Endometrial microvascular endothelial cells (primary cell): ENCODE data around the gene EMCN. TPM values are rescaled to one million over a fixed set of nuclear protein-coding genes. Genes with fewer than 3 reads are reported as not detected.
"Not testable (repeated sequence)": the region's sequence is repeated elsewhere in the genome, so short reads cannot be mapped to it uniquely, and the experiment has no call there.

ENCODE experiments used
- in situ Hi-C: cut with HindIII; loops from 2 replicates; pipeline ENCODE4 v1.10.0; 2017; ENCODE audit warnings: low sequenced_read_pairs, low pct_unique_long_range_greater_than_20kb; ENCODE audit errors: inconsistent ontology term
- total RNA-seq: library from RNA; depleted of rRNA; stranded (reverse); fragments of >200 nt; gene quantifications from one replicate; pipeline ENCODE4 v1.2.3, GENCODE V29; 2015; ENCODE audit errors: inconsistent ontology term

EMCN gene, protein sequence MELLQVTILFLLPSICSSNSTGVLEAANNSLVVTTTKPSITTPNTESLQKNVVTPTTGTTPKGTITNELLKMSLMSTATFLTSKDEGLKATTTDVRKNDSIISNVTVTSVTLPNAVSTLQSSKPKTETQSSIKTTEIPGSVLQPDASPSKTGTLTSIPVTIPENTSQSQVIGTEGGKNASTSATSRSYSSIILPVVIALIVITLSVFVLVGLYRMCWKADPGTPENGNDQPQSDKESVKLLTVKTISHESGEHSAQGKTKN
- 27.7 TPM for total RNA-seq

DNA sequence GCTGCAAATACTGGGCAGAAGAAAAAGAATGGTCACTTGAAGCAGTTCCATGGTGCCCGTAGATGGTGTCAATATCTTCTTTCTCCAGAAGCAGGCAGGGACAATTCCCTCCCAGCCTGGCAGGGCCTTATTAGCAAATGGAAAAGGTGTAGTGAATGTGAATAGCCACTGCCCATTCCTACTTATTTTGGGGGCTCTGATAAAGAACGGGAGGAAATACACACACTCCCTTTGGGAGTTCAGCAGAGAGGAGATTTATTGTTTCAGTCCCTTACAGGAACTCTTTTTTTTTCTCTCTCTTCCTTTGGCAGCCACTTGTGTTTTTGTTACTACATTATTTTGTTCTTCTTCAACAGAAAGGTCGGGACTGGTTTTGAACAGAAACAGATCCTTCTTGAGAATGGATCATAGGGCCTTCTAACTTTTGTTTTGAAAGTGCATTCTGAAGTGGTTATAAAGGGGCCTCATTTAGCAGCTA is at the start of gene EMCN:
TSS of gene EMCN (minus strand) at position 159 of the 478 bp plus-strand sequence. CDS start at position 51, 108 bp downstream.
- in situ Hi-C loops, result no loop called here

DNA sequence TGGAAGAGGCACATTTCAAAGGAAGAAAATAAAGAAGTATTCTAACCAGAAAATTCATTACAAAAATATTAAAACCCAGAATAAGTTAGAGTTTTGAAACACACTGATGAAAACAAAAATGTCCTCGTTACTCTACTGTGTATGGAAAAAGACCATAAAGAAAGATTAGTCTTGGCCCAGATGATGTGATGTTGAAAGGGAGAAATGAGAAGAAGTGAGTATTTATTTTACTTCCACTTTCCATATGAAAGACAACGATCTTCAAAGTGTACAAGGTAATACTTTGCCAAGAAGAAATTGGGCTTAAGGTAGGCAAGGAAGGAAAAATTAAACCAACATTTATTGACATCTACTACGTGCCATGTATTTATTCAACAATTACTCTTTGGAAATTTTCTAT is 48.6 kb upstream of the EMCN start:
- in situ Hi-C loops, result no loop called here

DNA sequence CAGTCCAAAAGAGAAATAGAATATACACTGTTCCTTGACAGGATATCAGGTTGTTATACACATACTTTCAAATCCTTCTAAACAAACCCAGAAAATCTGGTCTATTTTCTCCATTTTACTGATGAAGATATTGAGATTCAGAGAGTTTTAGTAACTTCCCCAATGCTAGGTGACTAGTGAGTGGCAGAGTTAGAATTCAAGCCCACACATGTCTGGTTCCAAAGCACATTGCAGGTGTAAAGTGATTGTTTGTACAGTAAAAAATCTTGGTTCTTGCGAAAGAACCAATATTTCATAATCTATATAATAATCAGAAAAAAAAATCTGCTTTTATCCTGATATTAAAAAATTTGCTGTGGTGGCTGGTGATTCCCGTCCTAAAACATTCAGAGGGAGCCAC is 39.5 kb upstream of the EMCN start:
- in situ Hi-C loops, result no loop called here

DNA sequence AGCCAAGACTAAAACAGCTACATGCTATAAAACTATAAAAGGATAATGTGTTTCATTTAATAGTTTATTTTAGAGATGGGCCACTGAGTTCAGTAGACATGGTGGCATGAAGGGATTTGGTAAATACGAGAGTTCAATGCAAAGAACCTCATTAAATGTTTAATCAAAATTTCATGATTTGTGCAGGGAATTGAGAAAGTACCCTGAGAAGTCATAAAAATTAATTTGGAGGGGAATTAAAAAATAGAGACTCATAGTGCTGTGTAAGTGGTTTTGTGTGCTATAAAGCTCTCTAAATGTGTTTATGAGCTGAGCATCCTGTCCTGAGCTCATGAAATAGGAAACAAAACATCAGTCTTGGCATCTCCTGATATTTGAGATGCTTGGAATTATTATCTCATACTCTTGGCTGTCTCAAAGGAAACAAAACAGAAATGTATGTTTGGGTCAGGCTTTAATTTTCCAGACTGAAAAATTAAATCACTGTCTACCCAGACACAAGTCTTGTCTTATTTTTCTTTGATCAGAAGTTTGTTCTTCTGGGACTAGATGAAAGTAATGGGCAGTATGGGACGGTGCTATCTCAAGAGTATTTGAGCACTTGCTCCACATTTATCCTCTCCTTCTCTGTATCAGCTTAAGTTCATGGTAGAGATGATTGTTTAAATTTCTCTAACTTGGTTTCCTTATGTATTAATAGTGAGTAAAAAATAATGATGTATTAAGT is 38.0 kb upstream of the EMCN start:
- in situ Hi-C loops, result no loop called here

DNA sequence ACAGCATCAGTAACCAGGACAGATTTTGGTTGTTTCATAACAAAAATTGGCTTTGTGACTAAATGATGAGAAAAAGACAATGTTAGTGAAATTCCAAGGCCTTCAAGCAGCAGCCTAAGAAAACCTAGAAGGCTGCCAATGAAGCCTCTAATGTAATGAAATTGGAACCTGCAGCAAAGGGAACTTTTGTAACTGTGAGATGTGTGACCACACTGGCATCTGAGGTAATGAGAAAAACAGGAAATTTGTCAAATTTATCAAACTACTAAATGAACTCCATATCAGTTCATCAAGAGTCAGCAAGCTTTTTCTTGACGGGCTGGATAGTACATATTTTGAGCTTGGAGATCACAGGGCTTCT is 30.4 kb upstream of the EMCN start:
- in situ Hi-C loops, result no loop called here

DNA sequence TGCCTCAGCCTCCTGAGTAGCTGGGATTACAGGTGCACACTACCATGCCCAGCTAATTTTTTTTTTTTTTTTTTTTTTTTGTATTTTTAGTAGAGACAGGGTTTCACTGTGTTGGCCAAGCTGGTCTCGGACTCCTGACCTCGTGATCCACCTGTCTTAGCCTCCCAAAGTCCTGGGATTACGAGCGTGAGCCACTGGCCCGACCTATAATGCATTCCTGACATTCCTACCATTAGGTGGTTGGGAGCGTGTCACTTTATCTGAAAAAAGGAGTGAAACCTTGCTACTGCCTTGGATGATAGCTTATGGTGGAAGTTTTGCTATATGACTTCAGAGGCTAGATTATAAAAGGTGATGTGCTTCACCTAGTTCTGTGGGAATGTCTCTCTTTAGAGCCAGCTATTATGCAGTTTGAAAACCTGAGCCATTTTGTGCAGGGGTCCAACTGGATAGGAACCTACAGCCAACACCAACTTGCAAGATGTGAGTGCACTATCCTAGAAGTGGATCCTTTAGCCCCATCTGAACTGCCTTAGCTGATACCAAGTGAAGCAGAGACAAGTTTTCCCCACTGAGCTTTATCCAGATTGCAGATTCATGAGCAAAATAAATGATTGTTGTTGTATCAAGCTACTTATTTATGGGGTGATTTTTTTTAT is 29.8 kb upstream of the EMCN start:
- in situ Hi-C loops, result no loop called here

DNA sequence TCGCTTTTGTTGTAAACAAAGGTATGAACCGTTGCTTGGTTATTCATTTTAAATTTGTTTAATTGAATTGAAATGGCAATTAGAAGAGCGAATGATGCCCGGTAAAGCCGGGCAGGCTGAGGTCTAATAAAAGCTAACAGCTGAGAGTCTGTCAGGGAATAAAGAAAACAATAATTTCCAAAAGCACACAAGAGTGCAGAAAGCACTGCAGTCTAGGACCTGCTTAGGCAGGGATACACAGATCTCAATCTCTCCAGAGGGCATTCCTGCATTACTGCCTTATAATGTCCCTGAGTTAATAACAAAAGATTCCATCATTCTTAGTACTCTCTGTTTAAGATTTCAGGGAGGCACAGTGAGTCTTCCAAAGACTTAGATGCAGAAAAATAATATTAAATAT is 27.6 kb upstream of the EMCN start:
- in situ Hi-C loops, result no loop called here

DNA sequence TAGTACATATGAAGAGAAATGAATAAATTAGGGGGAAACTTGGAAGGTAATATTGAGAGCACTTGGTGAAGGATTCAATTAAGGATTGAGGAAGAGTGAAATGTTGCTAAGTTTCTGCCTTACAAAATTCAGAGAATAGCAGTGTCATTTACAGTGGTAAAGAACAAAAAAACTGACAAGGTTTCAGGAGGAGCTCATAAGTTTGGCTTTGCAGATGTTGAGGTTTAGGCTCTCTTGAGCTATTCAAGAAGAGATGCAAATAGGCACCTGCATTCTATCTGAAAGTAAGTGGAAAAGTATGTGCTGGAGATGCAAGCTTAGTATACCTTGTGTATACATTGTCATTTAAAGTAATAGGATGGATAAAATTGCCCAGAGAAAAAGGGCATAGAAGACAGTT is 22.3 kb upstream of the EMCN start:
- in situ Hi-C loops, result no loop called here

DNA sequence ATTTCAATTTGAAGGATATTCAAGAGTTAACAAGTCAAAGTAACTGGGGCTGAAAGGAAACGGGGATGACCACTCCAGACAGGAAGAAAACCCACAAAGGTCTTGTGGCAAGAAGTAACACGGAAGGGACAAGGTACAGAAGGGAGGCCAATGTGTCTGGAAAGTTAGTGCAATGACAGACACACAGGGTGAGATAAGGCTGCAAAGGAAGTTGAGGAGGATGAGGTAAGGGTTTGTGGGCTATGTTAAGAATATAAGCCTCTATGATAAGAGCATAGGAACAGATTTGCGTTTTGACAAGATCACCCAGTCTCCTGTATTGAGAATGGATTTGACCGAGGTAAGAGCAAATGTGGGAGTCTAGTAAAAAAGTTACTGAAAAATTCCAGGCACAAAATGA is 21.9 kb upstream of the EMCN start:
- in situ Hi-C loops, result no loop called here

DNA sequence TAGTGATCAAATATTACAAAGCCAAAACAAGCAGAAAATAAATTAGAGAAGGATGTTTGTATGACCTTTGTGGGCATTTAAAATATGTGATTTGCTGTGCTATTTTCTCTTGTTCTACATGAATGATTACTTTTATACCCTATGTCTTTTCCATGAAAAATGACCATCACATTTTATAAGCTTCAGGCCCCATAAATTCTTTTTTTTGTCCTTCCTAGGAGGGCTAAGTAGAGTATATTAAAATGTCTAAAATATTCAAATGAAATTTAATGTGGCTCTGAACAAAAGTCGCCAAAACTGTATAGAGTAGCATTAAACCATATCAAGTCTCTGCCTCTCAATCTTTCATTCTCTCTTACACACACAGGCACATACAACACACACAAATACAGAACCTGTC is 15.9 kb upstream of the EMCN start:
- in situ Hi-C loops, result no loop called here

DNA sequence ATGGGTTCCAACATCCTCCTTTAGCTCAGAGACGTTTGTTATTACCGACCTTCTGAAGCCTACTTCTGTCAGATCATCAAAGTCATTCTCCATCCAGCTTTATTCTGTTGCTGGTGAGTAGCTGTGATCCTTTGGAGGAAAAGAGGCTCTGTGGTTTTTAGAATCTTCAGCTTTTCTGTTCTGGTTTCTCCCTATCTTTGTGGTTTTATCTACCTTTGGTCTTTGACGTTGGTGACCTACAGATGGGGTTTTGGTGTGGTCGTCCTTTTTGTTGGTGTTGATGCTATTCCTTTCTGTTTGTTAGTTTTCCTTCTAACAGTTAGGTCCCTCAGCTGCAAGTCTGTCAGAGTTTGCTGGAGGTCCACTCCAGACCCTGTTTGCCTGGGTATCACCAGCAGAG is 12.3 kb upstream of the EMCN start:
- in situ Hi-C loops, result not testable (repeated sequence)

DNA sequence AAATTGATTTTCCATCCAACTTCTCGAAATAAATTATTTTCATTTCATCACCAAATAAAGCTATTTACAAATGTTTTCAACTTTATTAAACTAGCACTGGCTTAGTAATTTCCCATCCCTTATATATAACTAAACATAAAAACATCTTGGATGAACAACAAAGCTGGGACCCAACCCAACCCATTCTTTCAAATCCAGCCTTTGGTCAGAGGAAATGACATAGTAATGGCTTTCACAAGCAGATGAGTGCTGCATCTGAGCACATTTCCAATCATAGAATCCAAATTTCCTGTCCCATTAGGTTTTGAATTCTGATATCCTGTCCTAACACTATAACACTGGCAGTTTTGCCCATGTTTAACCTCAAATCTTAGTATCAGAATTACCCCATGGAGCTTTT is 7.9 kb upstream of the EMCN start:
- in situ Hi-C loops, result no loop called here

DNA sequence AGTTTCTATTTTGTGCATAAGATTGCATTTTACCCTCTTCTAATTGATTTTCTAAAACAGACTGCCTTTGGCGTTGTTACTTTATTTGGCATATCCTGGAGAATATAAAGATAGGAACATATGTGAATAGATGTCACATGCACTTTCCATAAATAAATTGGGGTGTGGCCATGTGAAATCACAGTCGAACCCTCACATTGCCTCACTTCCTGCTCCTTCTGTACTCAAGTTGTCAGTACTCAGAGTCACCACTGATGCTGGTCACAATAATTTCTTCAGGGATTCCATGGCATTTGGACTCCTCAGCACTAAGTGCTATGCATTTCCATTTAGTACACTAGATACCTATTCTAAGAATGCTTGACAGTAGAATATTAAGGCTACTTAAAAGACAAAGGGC is 1.4 kb upstream of the EMCN start:
- in situ Hi-C loops, result no loop called here

DNA sequence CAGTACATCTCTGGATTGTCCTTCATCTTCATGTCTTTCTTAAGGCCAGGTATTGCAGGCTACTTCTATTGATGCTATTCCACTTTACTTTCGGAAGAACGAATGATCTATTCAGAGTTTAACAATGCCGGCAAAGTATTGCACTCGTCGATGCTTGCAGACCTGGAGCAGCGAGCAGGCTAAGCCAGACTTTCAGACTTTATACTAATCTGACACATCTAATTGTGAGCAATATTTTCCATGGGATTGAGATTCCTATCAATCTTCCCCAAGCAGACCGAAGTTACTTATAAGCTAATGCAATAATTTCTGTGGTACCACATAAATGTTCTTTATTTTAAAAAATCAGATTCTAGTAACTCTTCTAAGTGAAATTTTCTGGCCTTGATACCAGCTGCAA is 1.6 kb downstream of the EMCN start:
- in situ Hi-C loops, result no loop called here

DNA sequence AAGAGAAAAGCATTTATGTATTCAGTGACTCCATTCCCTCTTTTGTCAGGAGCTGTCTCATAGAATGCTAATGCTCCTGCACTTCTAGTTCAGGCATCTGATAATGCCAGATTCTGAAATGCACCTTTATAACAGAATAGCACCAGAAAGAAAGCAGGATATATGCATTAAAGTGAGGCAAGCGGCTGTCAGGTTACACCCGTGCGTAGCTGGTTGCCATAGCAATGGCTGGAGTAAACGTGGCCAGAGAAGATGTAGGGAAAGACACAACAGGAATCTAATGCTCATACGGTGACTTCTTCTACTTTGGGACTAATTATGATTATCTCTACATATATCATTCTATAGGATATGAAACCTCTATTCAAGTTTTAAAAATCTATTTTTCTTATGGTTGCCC is 5.9 kb downstream of the EMCN start:
- in situ Hi-C loops, result no loop called here

DNA sequence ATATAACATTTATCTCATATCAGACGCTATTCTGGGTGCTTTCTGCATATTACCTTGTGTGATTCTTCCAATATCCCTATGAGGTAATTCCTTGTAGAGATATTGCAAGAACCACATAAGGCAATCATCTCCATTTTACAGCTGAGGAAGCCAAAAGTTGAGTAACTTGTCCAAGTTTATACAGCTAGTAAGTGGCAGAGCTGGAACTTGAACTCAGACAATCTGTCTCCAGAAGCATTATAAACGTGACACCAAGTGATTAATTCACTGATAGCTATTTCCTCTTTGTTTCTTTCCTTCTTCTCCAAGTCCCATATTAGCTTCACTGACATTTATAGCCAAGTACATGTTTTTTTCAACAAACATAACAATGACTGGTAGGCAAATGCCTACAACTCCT is 7.3 kb downstream of the EMCN start:
- in situ Hi-C loops, result no loop called here

DNA sequence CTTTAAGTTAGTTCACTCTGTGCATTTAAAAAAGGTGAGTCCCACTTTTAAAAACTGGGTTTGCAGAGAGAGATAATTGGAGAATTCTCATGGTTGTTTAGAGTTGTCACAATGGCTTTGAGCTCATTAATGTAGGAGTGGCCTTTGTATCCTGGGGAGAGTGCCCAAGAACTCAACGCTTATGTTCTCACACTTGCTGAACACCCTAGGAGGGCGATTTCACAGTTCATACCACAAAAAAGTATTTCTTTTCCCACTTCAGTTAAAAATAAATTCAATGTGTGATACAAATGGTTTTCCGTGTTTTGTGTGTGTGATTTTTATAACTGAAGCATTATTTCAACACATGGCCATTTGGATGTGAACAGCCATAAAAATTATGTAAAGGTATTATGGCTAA is 8.4 kb downstream of the EMCN start:
- in situ Hi-C loops, result no loop called here

DNA sequence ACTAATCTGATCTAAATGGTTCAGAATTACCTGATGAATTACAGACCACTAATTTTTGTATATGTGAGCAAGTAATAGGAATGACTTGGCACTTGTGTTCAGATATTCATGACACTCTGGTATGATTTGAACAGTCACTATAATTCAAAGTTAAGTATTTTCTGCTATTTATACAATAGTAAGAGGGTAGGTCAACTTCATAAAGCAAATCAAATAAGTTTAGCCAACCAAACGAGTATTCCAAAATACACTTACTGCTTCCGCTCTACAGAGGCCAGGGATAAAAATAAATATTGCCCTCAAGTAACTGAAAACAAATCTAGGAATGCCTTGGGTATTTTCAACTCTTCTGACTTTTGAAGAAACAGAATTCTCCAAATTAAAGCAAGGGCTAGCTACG is 9.1 kb downstream of the EMCN start:
- in situ Hi-C loops, result no loop called here

DNA sequence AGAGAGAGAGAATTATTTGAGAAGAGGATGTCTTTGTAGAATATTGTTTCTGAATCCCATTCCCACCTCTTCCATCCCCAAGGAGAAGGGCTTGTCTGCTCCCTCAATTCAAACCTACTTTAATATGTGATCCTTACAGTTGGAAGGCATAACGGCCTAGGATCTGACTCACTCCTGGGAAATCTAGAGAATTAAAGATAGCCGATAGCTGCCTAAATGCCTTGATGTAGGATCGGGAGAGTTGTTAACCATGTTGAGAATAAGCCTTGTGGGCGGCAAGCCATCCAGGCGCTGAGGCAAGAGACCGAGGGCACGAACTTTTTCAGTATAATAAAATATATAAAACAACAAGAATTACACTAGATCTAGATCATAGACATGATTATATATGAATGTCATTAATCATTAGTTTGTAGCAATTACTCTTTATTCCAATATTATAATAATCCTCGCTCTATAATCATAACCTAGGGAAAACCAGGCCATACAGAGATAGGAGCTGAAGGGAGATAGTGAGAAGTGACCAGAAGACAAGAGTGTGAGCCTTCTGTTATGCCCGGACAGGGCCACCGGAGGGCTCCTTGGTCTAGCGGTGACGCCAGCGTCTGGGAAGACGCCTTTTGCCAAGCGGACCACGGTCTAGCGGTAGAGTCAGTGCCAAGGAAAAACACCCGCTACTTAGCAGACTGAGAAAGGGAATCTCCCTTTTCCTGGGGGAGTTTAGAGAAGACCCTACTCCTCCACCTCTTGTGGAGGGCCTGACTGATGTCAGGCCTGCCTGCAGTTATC is 13.5 kb downstream of the EMCN start:
- in situ Hi-C loops, result no loop called here
